H1 (cell line): ENCODE measurements around the gene FMN2.

ENCODE experiments used
- CTCF ChIP-seq, 3 experiments: IDR thresholded peaks; 1 replicate in 2 of 3; 2 replicates in 1 of 3; pipeline versions ENCODE4 v1.5.1 to v1.6.1; 2011; ENCODE audit warnings: low read length in 3 of 3, mild to moderate bottlenecking in 3 of 3, inconsistent platforms in 2 of 3, low read depth in 1 of 3, moderate library complexity in 1 of 3; ENCODE audit not compliant: insufficient read depth in 1 of 3; ENCODE audit errors: control extremely low read depth in 1 of 3
- EZH2 ChIP-seq: fragments of 200-600 bp; sonication (generic); IDR thresholded peaks from 2 replicates; pipeline ENCODE4 v1.7.1; 2012; ENCODE audit warnings: low read depth, mild to moderate bottlenecking, moderate library complexity, low read length, inconsistent platforms; ENCODE audit not compliant: severe bottlenecking
- HDAC2 ChIP-seq, 2 experiments: fragments of 300-600 bp in 1 of 2; sonication (generic) in 1 of 2; IDR thresholded peaks; 2 replicates each; pipeline ENCODE4 v1.6.1; 2011 to 2012; ENCODE audit warnings: low read depth in 2 of 2, low read length in 2 of 2, mild to moderate bottlenecking in 2 of 2, moderate library complexity in 2 of 2, borderline replicate concordance in 1 of 2, inconsistent platforms in 1 of 2

- TF ChIP-seq CTCF (IDR thresholded peaks at IDR 0.05; ENCODE audit: control extremely low read depth in 1 of 3, insufficient read depth in 1 of 3, low read depth in 1 of 3, low read length in 3 of 3) (no peak), EZH2 (no peak), HDAC2 (IDR thresholded peaks at IDR 0.05; ENCODE audit: borderline replicate concordance in 1 of 2, low read depth in 2 of 2, low read length in 2 of 2) (no peak)
Observed at GRCh38 chr1:240499012-240499411, 407.3 kb downstream of the FMN2 start.
